ACC112 (cell line): ENCODE data around the gene MICAL3.
A peak's percentile ranks its signal among the peaks of the same experiment; 100 is the strongest.

Experiments used
- H2AFZ ChIP-seq: fragments of 200-600 bp; sonication (generic); one replicate; pipeline ENCODE4 v1.6.0; 2017; ENCODE audit warnings: antibody characterized with exemption, low read length; ENCODE audit not compliant: unreplicated experiment
- H3K27ac ChIP-seq: fragments of 200-600 bp; sonication (generic); 2 replicates; pipeline ENCODE4 v1.5.1; 2014; ENCODE audit warnings: low read depth, mild to moderate bottlenecking, antibody characterized with exemption, low read length, moderate library complexity
- H3K27me3 ChIP-seq: fragments of 200-600 bp; sonication (generic); 2 replicates; pipeline ENCODE4 v1.6.1; 2014; ENCODE audit warnings: mild to moderate bottlenecking, antibody characterized with exemption, low read length, moderate library complexity, mixed read lengths; ENCODE audit not compliant: insufficient read depth
- H3K36me3 ChIP-seq: fragments of 200-600 bp; sonication (generic); 2 replicates; pipeline ENCODE4 v1.6.1; 2016; ENCODE audit warnings: mild to moderate bottlenecking, antibody characterized with exemption, low read length, moderate library complexity, mixed read lengths; ENCODE audit not compliant: insufficient read depth
- H3K4me1 ChIP-seq: fragments of 200-600 bp; sonication (generic); one replicate; pipeline ENCODE4 v1.6.1; 2016; ENCODE audit warnings: low read length, mixed read lengths; ENCODE audit not compliant: insufficient read depth, unreplicated experiment, control insufficient read depth
- H3K4me3 ChIP-seq: fragments of 200-600 bp; sonication (generic); 2 replicates; pipeline ENCODE4 v1.5.1; 2014; ENCODE audit warnings: mild to moderate bottlenecking, low read depth, low read length
- H3K79me2 ChIP-seq: fragments of 200-600 bp; sonication (generic); one replicate; pipeline ENCODE4 v1.6.0; 2016; ENCODE audit warnings: low read length; ENCODE audit not compliant: control insufficient read depth, unreplicated experiment, insufficient read depth

The MICAL3 gene

DNA sequence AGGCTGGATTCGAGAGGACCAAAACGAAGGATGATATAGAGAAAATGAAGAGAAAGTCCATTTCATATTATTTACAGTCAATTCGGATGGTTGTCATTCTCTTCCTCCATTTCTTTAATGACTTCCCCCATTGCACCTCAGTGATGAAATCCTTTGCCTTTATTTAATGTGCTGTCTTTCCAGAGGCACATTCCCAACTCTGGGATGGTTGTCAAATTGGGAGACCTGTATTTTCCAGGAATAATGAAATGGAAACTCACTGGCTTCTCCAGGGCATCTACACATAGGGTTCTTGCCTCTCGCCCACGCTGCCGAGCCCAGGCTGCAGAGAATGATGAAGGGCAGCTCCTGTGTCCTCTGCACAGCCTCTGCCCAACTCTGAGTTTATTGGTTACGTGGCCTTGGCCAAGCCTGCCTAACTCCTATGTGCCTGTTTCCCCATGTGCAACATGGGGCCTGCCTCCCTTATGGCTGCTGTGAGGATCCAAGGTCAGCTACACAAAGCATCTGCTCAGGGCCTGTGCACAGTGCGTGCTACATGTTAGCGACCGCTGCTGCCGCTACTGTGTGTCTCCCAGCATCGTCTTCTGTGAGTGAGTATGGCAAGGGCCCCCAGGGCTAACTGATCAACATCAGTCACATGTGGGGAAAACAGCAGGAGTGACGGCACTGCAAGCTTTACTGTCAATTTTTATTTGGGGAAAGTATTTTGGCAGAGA is 168.6 kb downstream of the MICAL3 start:
- Histone ChIP-seq H3K36me3 (no peaks in the 10 kb centered on the region), H3K4me1 (no peaks in the 10 kb centered on the region), H3K4me3 (no peak overlapping the region), H3K27me3 (no peaks in the 10 kb centered on the region), H3K79me2 (no peaks in the 10 kb centered on the region), H3K27ac (no peak overlapping the region), H2AFZ (no peak overlapping the region)

DNA sequence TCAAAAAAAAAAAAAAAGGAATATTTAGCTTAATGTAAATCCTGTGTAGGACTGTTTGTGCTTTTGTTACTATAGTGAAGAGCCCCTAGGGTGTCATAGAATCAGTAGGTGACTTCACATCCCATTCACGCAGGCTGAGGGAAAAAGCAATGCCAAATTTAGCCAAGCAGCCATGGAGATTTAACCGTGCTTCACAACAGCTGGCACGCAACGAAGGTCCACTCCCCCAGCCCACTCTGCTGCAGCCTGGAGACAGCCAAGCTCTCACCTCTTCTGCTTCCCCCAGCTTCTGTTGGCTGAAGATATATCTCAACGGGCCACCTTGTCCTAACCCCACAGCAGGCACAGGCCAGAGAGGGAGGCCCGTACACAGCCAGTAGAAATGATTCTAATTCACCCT is 171.3 kb downstream of the MICAL3 start:
- Histone ChIP-seq H3K4me1 (no peaks in the 10 kb centered on the region), H2AFZ (no peak overlapping the region), H3K27ac (no peak overlapping the region), H3K36me3 (no peaks in the 10 kb centered on the region), H3K79me2 (no peaks in the 10 kb centered on the region), H3K4me3 (no peak overlapping the region), H3K27me3 (no peaks in the 10 kb centered on the region)

DNA sequence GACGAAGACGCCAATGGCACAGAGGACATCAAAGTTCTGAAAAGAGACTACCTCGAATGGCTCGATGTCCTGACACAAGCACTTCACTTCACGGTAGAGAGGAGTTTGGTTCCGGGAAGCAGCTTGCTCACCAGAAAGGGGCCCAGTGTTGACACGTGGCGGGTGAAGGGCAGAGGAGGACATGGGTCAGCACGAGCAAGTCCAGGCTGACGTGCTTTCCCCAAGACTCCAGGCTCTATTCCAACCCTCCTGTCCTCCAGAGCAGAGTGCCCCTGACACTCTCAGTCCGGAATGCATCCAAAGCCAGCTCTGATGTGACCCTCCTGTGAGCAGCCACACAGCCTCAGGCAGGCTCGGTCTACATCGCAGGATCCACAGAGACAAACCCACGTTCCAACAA is 172.6 kb downstream of the MICAL3 start:
- H3K79me2 ChIP-seq: no peaks in the 10 kb centered on the region
- H3K4me3 ChIP-seq: no peak overlapping the region
- no peaks in the 10 kb centered on the region for H3K27me3 ChIP-seq
- H2AFZ ChIP-seq: no peak overlapping the region
- H3K27ac ChIP-seq: no peak overlapping the region
- no peaks in the 10 kb centered on the region for H3K36me3 ChIP-seq
- no peaks in the 10 kb centered on the region for H3K4me1 ChIP-seq

DNA sequence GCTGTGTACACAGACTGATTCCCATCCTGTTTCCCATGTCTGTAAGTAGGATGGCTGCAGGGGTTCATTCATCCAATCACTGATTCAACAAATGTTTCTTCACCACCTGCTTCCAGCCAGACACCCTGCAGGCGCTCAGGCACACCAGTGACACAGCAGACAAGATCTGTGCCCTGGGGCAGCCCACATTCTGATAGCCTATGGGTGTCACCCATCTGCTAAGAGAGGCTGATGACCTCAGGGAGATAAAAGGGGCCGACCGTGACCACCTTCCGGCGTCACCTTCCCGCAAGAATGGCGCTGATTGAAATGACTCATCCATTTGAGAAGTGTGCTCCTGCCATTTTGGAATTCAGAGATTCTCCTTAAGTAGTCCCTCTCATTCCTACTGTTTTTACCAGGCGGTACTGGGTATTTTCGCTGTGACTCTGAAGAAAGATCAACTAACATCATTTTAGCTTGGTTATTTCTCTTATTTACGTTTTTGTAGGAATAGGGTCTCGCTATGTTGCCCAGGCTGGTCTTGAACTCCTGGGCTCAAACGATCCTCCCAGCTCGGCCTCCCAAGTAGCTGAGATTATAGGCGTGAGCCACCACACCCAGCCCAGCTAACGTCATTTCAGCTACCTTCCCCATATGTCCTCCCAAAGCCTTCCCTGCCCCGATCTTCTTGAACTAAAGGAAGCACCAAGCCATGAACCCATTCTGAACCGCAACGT is 176.8 kb downstream of the MICAL3 start:
- Histone ChIP-seq H3K4me1 (no peaks in the 10 kb centered on the region), H3K4me3 (no peak overlapping the region), H3K79me2 (no peaks in the 10 kb centered on the region), H3K27me3 (no peaks in the 10 kb centered on the region), H3K27ac (no peak overlapping the region), H3K36me3 (no peaks in the 10 kb centered on the region), H2AFZ (no peak overlapping the region)

DNA sequence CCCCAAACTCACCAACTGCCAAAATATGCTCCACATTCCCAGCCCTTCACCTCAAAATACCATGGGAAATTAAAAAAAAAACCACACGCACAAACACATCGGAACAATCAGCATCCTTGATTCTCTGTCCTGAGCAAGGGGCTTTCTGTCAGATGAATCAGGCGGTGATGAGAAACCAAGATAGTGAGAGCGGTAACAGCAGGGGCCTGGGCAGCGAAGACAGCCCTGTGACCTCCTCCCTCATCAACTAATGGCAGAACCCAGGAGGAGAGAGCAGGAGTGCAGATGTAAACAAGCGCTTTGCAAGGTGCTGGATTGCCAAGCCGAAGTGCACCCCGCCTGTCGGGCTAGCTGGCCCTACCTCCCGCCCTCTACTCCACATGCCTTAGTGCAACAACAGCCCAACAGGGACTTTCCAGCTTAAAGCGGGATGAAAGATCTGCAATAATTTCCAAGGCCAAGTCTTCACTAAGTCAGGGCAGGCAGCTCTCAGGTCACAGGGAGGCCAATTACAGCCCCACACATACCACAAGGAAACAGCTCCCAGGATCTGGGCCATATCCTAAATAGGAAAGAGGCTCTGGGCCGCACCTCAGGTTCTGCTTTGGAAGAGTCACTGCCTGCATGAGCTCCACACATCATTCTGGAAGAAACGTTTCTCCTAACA is 177.9 kb downstream of the MICAL3 start:
- Histone ChIP-seq H3K4me1 (no peaks in the 10 kb centered on the region), H3K79me2 (no peaks in the 10 kb centered on the region), H3K27ac (no peak overlapping the region), H2AFZ (no peak overlapping the region), H3K4me3 (no peak overlapping the region), H3K36me3 (no peaks in the 10 kb centered on the region), H3K27me3 (no peaks in the 10 kb centered on the region)

DNA sequence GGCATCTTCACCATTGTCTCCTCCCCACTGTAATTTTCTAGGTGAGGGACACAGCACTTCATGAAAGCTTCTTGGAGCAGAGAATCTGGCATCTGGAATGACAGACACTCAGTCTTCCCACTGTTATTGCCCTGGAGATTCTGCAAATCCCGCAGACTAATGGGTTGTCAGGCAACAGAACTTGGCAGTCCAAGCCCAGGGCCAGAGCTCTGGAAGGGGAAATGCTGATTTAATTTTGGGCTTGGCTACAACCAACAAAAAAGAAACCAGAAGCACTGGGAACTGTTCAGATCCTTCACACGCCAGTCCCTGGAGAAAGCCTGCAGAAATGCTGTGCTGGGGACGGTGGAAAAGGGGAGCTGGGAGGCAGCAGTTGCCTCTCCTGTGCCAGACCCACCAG is 178.6 kb downstream of the MICAL3 start:
- H3K36me3 ChIP-seq: no peaks in the 10 kb centered on the region

DNA sequence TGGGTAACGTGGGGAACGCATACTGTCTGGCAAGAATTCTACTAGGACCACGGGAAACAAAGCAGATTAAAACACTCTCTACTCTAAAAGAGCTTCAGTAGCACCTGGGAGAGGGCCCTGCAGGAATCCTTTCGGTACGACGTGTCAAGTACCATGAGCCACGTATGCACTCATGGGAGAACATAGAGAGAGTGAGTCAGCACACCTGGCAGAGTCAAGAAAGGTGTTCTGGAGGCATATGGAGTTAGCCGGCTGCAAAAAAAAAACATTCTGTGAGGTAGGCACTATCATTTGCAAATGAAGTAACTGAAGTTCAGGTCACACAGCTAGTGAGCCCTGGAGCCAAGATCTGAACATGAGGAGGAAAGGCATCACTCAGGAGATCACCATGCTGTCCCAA is 179.0 kb downstream of the MICAL3 start:
- Histone ChIP-seq H3K36me3 (no peaks in the 10 kb centered on the region), H3K4me3 (no peak overlapping the region), H3K27me3 (no peaks in the 10 kb centered on the region), H2AFZ (no peak overlapping the region), H3K4me1 (no peaks in the 10 kb centered on the region), H3K79me2 (no peaks in the 10 kb centered on the region), H3K27ac (no peak overlapping the region)

More for the DNA sequence above, 178.6 kb downstream of the MICAL3 start:
- no peaks in the 10 kb centered on the region for H3K27me3 ChIP-seq
- H3K4me1 ChIP-seq: no peaks in the 10 kb centered on the region
- H3K27ac ChIP-seq: no peak overlapping the region
- no peak overlapping the region for H2AFZ ChIP-seq
- no peak overlapping the region for H3K4me3 ChIP-seq
- no peaks in the 10 kb centered on the region for H3K79me2 ChIP-seq

DNA sequence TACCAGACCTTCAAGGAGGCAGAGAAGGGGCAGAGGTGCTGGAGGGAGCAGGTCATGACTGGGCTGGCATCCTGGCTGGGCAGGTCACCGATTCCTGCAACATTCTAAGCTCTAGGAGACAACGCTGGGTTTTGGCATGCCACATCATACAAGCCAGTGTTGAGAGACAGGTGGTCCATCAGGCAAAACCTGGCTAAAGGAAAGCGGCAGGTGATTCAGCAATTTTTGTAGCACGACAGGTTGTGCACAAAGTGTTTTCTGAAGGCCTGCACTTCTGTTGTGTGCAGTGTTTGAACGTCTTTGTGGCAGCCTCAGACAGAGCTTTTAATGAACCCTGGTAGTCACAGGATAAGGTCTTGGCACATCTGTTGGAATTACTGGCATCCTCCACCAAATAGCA is 180.2 kb downstream of the MICAL3 start:
- no peaks in the 10 kb centered on the region for H3K79me2 ChIP-seq
- H3K4me1 ChIP-seq: no peaks in the 10 kb centered on the region
- H2AFZ ChIP-seq: no peak overlapping the region
- H3K4me3 ChIP-seq: no peak overlapping the region
- no peaks in the 10 kb centered on the region for H3K27me3 ChIP-seq
- no peak overlapping the region for H3K27ac ChIP-seq
- H3K36me3 ChIP-seq: no peaks in the 10 kb centered on the region

DNA sequence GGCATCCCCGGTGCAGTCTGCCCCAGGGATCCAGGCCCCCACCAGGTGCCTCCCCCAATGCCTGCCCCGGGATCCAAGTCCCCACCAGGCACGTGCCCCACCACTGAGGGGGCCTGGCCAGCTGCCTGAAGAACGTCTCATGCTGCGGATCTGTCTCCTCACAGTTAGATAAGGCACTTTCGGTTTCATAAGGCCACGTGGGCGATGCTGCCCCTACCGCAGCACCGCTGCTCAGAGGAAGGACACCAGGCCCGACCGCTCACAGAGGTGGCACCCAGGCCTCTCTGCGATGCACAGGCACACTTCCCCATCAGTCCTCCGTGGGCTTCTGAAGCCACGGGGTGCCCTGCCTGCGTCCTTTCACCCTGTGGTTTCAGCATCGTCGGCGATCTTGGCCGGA is 182.0 kb downstream of the MICAL3 start:
- no peaks in the 10 kb centered on the region for H3K4me1 ChIP-seq

DNA sequence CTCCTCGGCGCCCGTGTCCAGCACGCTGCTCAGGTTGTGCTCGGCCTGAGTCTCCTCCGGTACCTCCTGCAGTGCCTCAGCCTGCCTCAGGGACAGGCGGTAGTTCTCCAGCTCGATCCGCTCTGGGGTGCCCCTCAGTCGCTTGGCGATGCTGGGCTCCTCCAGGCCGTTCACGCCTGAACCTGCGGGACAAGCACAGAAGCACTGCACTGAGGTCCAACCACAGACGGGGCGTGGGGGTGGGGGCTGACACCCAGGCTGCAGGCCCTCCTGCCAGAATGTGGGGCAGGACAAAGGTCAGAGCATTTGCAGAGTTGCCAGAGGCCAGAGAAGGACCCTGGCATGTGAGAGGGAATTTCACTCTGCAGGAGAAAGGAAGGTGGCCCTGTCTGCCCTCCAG is 182.5 kb downstream of the MICAL3 start:
- Histone ChIP-seq H3K27ac (no peak overlapping the region), H2AFZ (no peak overlapping the region), H3K27me3 (no peaks in the 10 kb centered on the region), H3K4me3 (no peak overlapping the region), H3K36me3 (no peaks in the 10 kb centered on the region), H3K4me1 (no peaks in the 10 kb centered on the region), H3K79me2 (no peaks in the 10 kb centered on the region)

More for the DNA sequence above, 182.0 kb downstream of the MICAL3 start:
- no peaks in the 10 kb centered on the region for H3K27me3 ChIP-seq
- H3K79me2 ChIP-seq: no peaks in the 10 kb centered on the region
- H3K36me3 ChIP-seq: no peaks in the 10 kb centered on the region
- H3K27ac ChIP-seq: no peak overlapping the region
- no peak overlapping the region for H2AFZ ChIP-seq
- H3K4me3 ChIP-seq: 0 out of 2 replicates have a peak overlapping the region, but pooled peaks have one; percentile 16
